GM18858 (cell line): ENCODE results near the gene HLF.

Experiments
- ATAC-seq: cut with Tn5 transposase; IDR thresholded peaks from one replicate; pipeline ENCODE4 v1.9.1; 2021; ENCODE audit not compliant: unreplicated experiment

HLF gene

GRCh38 chr17:55307879-55308278 is 43.1 kb downstream of the HLF start:
- ATAC-seq: no peak

GRCh38 chr17:55308613-55309391 is 44.0 kb downstream of the HLF start:
- ATAC-seq: no peak

DNA sequence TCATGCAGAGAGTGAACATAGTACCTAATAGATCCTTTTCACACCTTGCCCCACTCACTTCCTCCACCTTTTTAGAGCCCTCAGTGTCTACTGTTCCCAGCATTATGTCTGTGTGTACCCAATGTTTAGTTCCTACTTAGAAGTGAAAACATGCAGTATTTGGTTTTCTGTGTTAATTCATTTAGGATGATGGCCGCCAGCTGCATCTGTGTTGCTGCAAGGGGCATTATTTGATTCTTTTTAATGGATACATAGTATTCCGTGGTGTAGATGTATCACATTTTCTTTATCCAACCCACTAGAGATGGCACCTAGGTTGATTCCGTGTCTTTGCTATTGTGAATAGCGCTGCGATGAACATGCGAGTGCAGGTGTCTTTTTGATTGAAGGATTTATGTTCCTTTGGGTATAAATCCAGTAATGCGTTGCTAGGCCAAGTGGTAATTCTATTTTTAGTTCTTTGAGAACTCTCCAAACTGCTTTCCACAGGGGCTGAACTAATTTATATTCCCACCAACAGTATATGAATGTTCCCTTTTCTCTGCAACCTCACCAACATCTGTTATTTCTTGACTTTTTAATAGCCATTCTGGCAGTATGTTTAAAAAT is 47.1 kb downstream of the HLF start:
- ATAC-seq: no peak

- ATAC-seq: no peak
These were observed 48.1 kb downstream of the HLF start for GRCh38 chr17:55312852-55313251.

- no peak for ATAC-seq
These were observed 49.5 kb downstream of the HLF start for GRCh38 chr17:55314061-55314783.

- ATAC-seq: no peak
These were observed 50.2 kb downstream of the HLF start for GRCh38 chr17:55314784-55315491.

DNA sequence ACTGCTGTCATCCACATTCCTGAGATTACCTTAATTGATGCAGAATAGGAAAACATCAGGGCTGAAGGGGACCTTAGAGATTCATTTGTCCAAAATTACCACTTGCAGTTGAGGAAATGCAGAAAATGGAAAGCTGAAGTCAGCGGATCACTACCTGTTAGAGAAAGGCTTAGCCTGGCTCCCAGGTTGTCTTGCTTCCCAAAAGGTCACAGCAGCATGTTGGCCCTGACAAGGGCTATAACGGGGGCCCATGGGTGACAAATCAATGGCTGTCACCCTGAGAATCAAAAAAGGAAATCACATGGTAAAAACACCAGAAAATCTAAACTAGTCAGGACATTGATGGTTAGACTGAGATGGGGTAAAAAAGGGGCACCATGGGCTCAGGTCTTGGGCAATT is 51.7 kb downstream of the HLF start:
- no peak for ATAC-seq

GRCh38 chr17:55317284-55317683 is 52.5 kb downstream of the HLF start:
- ATAC-seq: no peak

GRCh38 chr17:55318081-55318480 is 53.3 kb downstream of the HLF start:
- no peak for ATAC-seq

DNA sequence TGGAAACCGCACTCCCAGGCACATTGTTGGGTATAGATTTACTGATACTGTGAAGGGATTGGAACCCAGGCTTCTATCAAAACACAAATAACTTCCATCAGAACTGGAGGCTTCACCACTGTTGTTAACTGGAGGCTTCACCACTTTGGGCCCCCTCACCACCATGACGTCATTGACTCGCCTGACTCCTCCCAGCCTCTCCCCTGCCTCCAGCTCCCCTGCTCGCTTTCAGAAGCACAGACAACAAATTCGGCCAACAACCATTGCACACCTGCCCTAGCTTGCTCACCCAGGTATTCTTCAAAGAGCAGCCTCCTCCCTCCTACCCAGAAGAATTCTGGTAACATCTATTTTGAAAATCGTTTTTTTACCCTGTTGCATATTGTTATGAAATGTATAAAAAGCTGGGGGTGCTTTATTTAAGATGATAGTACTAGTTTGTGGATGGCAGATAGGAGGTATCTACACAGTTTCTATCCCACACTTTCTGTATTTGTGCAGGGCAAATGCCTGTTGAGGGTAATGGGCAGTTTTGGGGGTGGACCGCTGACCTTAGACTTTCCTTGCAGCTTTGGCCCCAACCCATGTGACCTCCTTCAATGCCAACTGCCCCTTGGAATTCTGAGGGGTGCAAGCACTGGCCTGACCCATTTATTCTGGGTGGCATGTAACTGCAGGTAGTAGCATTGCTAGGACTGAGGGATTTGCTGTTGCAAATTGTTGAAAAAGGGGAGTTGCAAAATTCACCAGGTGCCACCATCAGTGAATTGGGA is 54.1 kb downstream of the HLF start:
- no peak for ATAC-seq

DNA sequence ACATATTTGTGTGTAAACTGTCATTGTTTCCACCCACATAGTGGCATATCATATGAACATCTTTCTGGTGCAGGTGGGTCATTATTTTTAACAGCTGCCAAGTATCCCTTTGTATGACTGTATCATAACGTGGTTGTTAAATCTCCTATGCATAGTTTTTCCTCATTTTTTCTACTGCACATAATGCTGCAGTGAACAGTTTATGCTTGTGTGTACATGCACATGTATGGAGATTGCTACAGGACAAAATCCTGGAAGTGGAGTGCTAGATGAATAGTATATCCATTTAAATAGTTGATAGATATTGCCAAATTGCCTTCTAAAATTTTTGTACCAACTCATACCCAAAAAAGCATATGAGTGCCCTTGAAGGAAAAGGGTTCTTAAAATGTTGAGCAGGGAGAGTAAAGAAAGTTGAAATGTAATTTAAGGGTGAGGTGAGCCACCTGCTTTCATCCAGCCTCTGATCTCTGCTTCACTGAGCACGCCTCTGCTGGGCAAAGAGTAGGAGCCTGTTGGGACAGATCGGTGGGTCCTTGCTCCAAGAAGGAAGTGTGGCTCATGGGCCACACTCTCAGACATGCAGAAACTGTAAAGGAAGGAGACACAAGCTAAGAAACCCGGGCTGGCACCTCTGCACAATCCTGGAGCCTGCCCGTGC is 55.3 kb downstream of the HLF start:
- ATAC-seq: no peak

DNA sequence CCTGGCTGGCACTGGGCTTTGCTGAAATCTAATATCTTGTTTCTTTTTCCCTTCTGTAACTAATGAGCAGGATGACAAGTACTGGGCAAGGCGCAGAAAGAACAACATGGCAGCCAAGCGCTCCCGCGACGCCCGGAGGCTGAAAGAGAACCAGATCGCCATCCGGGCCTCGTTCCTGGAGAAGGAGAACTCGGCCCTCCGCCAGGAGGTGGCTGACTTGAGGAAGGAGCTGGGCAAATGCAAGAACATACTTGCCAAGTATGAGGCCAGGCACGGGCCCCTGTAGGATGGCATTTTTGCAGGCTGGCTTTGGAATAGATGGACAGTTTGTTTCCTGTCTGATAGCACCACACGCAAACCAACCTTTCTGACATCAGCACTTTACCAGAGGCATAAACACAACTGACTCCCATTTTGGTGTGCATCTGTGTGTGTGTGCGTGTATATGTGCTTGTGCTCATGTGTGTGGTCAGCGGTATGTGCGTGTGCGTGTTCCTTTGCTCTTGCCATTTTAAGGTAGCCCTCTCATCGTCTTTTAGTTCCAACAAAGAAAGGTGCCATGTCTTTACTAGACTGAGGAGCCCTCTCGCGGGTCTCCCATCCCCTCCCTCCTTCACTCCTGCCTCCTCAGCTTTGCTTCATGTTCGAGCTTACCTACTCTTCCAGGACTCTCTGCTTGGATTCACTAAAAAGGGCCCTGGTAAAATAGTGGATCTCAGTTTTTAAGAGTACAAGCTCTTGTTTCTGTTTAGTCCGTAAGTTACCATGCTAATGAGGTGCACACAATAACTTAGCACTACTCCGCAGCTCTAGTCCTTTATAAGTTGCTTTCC is 56.0 kb downstream of the HLF start:
- ATAC-seq: no peak

DNA sequence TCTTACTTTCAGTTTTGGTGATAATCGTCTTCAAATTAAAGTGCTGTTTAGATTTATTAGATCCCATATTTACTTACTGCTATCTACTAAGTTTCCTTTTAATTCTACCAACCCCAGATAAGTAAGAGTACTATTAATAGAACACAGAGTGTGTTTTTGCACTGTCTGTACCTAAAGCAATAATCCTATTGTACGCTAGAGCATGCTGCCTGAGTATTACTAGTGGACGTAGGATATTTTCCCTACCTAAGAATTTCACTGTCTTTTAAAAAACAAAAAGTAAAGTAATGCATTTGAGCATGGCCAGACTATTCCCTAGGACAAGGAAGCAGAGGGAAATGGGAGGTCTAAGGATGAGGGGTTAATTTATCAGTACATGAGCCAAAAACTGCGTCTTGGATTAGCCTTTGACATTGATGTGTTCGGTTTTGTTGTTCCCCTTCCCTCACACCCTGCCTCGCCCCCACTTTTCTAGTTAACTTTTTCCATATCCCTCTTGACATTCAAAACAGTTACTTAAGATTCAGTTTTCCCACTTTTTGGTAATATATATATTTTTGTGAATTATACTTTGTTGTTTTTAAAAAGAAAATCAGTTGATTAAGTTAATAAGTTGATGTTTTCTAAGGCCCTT is 56.8 kb downstream of the HLF start:
- ATAC-seq: no peak

- no peak for ATAC-seq
These were observed 57.8 kb downstream of the HLF start for GRCh38 chr17:55322453-55322985.

- no peak for ATAC-seq
These were observed 58.9 kb downstream of the HLF start for GRCh38 chr17:55323518-55324295.

DNA sequence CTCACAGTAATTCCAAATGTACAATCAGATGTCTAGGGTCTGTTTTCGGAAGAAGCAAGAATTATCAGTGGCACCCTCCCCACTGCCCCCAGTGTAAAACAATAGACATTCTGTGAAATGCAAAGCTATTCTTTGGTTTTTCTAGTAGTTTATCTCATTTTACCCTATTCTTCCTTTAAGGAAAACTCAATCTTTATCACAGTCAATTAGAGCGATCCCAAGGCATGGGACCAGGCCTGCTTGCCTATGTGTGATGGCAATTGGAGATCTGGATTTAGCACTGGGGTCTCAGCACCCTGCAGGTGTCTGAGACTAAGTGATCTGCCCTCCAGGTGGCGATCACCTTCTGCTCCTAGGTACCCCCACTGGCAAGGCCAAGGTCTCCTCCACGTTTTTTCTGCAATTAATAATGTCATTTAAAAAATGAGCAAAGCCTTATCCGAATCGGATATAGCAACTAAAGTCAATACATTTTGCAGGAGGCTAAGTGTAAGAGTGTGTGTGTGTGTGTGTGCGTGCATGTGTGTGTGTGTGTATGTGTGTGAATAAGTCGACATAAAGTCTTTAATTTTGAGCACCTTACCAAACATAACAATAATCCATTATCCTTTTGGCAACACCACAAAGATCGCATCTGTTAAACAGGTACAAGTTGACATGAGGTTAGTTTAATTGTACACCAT is 59.7 kb downstream of the HLF start:
- no peak for ATAC-seq

DNA sequence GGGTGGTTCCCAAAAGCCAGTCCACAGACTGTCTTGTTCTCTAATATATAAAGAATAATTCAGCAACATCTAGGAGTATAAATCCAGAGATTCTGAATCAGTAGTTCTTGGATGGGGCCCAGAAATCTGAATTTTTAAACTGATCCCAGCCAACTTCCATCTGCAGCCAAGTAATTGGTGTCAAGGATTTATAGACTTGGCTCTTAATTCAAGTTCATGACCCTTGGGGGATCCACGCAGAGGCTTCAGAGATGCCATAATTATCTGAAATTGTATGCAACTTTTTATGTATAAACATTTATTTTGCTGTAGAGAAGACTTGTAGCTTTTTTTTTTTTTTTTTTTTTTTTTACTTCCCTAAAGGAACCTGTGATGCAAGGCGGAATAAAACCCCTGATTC is 60.6 kb downstream of the HLF start:
- ATAC-seq: no peak
